ENCODE data around the gene GNMT.

DNA sequence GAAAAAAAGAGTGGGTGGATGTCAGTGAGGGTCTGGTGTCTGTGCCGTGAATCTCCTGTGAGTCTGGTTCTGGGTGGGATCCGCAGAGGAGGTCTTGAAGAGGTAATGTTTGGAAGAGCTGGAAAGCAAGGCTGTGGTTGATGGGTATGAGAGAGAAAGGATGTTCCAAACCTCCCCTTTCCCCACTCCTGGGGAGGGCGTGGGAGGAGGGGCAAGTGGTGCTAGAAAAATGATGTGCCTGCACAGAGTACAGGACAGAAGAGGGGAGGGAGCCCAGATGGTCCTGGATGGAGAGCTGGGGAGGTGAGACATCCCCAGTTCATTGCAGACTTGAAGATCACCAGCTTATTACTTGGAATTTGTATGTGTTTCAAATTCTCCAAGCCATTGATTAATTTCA lies 28.1 kb upstream of the GNMT start:
- TF ChIP-seq GATA3 (IDR thresholded peaks at IDR 0.05; ENCODE audit: low read depth, low read length) (no peak), GATA2 (IDR thresholded peaks at IDR 0.05; ENCODE audit: low read depth, low read length) (no peak)

All from SH-SY5Y (cell line).